ENCODE measurements around the gene FOXB1.

GRCh38 chr15:60012695-60013094, 8.6 kb downstream of the FOXB1 start:
- TF ChIP-seq CTCF (IDR thresholded peaks at IDR 0.05; ENCODE audit: insufficient read depth, low read length) (no peak), GABPA (IDR thresholded peaks at IDR 0.05; ENCODE audit: low read depth) (no peak), SPI1 (IDR thresholded peaks at IDR 0.05; ENCODE audit: borderline replicate concordance, low read depth) (no peak), REST (IDR thresholded peaks at IDR 0.05; ENCODE audit: insufficient replicate concordance, low read depth) (no peak)
